Nephron (organoid): ENCODE results near the gene MAP3K4.

ENCODE experiments used
- H3K27ac Mint-ChIP-seq, 3 experiments: 2 replicates each; pipeline ENCODE4 v1.8.0; 2020; ENCODE audit warnings: mixed read lengths in 3 of 3, mild to moderate bottlenecking in 2 of 3, moderate library complexity in 1 of 3
- H3K27me3 Mint-ChIP-seq: 2 replicates; pipeline ENCODE4 v1.8.0; 2021; ENCODE audit warnings: low read depth, mild to moderate bottlenecking, moderate library complexity, mixed read lengths
- H3K36me3 Mint-ChIP-seq: 2 replicates; pipeline ENCODE4 v1.8.0; 2020; ENCODE audit warnings: low read depth, mixed read lengths
- H3K4me1 Mint-ChIP-seq: 2 replicates; pipeline ENCODE4 v1.8.0; 2020; ENCODE audit warnings: mixed read lengths
- H3K4me3 Mint-ChIP-seq, 3 experiments: 2 replicates each; pipeline ENCODE4 v1.8.0; 2020; ENCODE audit warnings: mild to moderate bottlenecking in 3 of 3, mixed read lengths in 3 of 3, moderate library complexity in 2 of 3
- H3K9me3 Mint-ChIP-seq: 2 replicates; pipeline ENCODE4 v1.8.0; 2020; ENCODE audit warnings: mixed read lengths
- TF ChIP-seq, protein P1 (sequence below), 3 experiments: fragments of 200-600 bp; sonication (generic); IDR thresholded peaks; one replicate each; pipeline ENCODE4 v1.5.0; 2021; ENCODE audit warnings: antibody characterized with exemption in 3 of 3; ENCODE audit not compliant: unreplicated experiment in 3 of 3

The MAP3K4 gene

DNA sequence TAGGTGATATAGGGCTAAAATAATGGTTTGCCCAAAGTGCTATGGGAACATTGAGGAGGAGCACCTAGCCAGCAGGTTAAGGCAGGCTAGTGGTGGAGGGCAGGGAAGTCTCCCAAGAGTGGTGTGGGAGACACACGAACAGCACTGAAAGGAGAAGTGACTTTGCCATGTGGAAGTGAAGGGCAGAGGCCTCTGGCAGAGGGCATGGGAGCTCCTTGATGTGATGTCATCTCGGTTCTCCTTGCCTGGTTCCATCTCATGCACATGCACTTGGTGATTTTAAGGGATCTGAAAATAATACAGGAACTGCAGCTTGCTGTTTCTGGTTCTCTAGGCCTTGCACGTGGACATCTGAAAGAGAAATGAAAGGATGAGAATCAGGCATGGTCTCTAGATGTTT, 4.7 kb upstream of the MAP3K4 start:
- peaks cover 24% of the 10 kb centered on the region for H3K9me3 Mint-ChIP-seq
- peaks cover 11% of the 10 kb centered on the region for H3K36me3 Mint-ChIP-seq
- TF ChIP-seq, protein P1, sequence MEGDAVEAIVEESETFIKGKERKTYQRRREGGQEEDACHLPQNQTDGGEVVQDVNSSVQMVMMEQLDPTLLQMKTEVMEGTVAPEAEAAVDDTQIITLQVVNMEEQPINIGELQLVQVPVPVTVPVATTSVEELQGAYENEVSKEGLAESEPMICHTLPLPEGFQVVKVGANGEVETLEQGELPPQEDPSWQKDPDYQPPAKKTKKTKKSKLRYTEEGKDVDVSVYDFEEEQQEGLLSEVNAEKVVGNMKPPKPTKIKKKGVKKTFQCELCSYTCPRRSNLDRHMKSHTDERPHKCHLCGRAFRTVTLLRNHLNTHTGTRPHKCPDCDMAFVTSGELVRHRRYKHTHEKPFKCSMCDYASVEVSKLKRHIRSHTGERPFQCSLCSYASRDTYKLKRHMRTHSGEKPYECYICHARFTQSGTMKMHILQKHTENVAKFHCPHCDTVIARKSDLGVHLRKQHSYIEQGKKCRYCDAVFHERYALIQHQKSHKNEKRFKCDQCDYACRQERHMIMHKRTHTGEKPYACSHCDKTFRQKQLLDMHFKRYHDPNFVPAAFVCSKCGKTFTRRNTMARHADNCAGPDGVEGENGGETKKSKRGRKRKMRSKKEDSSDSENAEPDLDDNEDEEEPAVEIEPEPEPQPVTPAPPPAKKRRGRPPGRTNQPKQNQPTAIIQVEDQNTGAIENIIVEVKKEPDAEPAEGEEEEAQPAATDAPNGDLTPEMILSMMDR (IDR thresholded peaks at IDR 0.05; ENCODE audit: unreplicated experiment in 3 of 3), result no peak
- H3K27ac Mint-ChIP-seq, result no peak overlapping the region
- no peaks in the 10 kb centered on the region for H3K27me3 Mint-ChIP-seq
- no peaks in the 10 kb centered on the region for H3K4me1 Mint-ChIP-seq
- no peak overlapping the region for H3K4me3 Mint-ChIP-seq

GRCh38 chr6:160987265-160987664, 4.3 kb upstream of the MAP3K4 start:
- H3K9me3 Mint-ChIP-seq, result peaks cover 22% of the 10 kb centered on the region
- H3K27ac Mint-ChIP-seq, result no peak overlapping the region
- no peaks in the 10 kb centered on the region for H3K27me3 Mint-ChIP-seq
- H3K4me3 Mint-ChIP-seq, result no peak overlapping the region
- H3K4me1 Mint-ChIP-seq, result no peaks in the 10 kb centered on the region
- H3K36me3 Mint-ChIP-seq, result peaks cover 11% of the 10 kb centered on the region
- TF ChIP-seq, protein P1 (IDR thresholded peaks at IDR 0.05; ENCODE audit: unreplicated experiment in 3 of 3), result no peak

DNA sequence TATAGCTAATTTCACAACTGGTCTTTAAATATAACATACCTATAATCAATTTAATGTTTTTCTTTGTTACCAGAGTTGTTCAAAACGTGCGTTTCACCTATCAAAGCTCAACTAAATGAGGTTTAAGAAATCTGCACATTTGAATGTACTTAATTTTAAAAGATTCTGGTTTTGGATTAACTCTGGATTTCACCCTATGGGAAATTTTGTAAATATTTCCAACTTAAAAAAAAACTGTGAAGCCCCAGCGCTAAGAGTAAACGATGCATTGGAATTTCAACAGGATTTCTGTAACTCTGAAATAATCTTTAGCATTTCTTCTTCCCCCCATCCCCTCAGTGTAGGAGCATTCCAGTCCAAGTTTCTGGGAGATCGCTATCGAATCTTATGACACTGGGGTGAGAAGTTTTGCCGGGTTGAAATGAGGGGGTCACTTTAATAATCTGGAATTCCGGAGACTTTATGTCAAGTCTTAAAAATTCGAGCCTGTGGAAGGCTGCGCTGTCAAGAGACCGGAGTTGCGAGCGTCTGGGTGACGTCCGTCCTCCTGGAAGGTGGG, 643 bp upstream of the MAP3K4 start:
- peak overlapping the region; percentile 95 to 99 (median 95) for H3K4me3 Mint-ChIP-seq
- no peaks in the 10 kb centered on the region for H3K9me3 Mint-ChIP-seq
- H3K27ac Mint-ChIP-seq, result peak overlapping the region; percentile 93 to 99 (median 97)
- H3K36me3 Mint-ChIP-seq, result no peaks in the 10 kb centered on the region
- H3K4me1 Mint-ChIP-seq, result peaks cover 11% of the 10 kb centered on the region
- TF ChIP-seq, protein P1 (IDR thresholded peaks at IDR 0.05; ENCODE audit: unreplicated experiment in 3 of 3), result no peak
- no peaks in the 10 kb centered on the region for H3K27me3 Mint-ChIP-seq

DNA sequence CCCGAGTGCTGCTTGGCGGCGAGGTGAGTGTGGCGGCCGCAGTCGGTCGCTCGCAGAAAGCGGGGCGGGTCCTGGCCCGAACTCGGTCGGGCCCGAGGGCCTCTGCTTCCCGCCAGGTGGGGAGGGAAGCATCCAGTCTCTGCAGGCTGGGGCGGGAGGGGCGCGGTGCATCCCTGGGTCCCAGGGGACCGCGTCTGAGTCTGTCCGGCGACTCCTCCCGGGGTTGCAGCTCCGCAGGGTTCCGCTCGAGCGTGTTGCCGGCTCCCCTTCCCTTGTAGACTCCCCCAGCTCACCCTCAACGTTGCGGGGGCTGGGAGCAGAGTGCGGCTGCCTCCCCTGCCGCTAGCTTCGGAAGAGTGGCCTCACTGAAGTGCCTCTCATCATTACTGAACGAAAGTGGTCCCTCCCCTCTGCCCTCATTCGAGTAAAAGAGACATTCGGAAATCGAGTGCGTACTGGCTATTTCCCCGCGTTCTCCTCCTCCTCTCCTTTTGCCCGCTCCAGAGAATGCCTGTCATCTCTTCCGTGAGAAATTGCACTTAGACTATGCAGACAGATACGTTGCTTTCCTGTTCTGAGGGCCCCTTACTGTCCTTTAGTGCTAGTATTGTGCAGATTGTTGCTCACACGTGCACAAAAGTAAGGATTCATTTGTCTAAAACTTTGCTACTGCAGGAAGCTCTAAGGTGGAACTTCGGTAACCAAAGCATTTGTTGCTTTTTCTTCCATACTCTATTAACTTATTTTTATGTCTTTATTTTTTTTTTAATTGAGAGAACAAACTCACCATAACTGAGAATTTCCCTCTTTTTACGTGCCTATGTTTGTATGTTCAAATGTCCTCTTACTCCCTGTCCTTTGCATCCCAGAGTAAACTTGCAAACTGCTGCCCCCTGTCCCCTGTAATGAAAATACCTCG, 751 bp downstream of the MAP3K4 start:
- TF ChIP-seq, protein P1 (IDR thresholded peaks at IDR 0.05; ENCODE audit: unreplicated experiment in 3 of 3), result peak; percentile 60 to 69 (median 63)
- Mint-ChIP-seq H3K27ac (peak overlapping the region; percentile 96 to 99 (median 98)), H3K36me3 (no peaks in the 10 kb centered on the region), H3K9me3 (no peaks in the 10 kb centered on the region), H3K4me3 (peak overlapping the region; percentile 95 to 99 (median 95)), H3K27me3 (no peaks in the 10 kb centered on the region), H3K4me1 (peaks cover 17% of the 10 kb centered on the region)

GRCh38 chr6:160992980-160993314, 1.4 kb downstream of the MAP3K4 start:
- Mint-ChIP-seq H3K4me3 (peak overlapping the region; percentile 95 to 99 (median 95)), H3K4me1 (peaks cover 17% of the 10 kb centered on the region), H3K36me3 (no peaks in the 10 kb centered on the region), H3K27me3 (no peaks in the 10 kb centered on the region), H3K9me3 (no peaks in the 10 kb centered on the region), H3K27ac (peak overlapping the region; percentile 96 to 99 (median 98))
- TF ChIP-seq, protein P1 (IDR thresholded peaks at IDR 0.05; ENCODE audit: unreplicated experiment in 3 of 3), result peak in 1 of 3 experiments; percentile 10
